H1 (cell line): ENCODE data around the gene RCC2. TPM values are rescaled to one million over a fixed set of nuclear protein-coding genes. Genes with fewer than 3 reads are reported as not detected.
A peak's percentile ranks its signal among the peaks of the same experiment; 100 is the strongest.

ENCODE experiments used
- CTCF ChIA-PET: fragments of 300-600 bp; sonication (Branson Sonifier 250); formaldehyde crosslinking; loops from one replicate; lab custom pipeline; 2021; ENCODE audit not compliant: partially characterized antibody; lab: Charles Lee
- POLR2A ChIA-PET: fragments of 300-600 bp; sonication (Branson Sonifier 250); formaldehyde crosslinking; loops from one replicate; lab custom pipeline; 2021; ENCODE audit warnings: inconsistent platforms; ENCODE audit not compliant: partially characterized antibody; lab: Charles Lee
- DNase-seq, 2 experiments: peaks; one replicate each; pipeline versions ENCODE4 v3.0.0 to v3.0.0-alpha.2; 2010 to 2022; ENCODE audit warnings: low spot score in 2 of 2, low read depth in 1 of 2, mixed read lengths in 1 of 2
- FAIRE-seq: peaks from 2 replicates; lab custom pipeline; 2011; peaks lifted over from hg19 to GRCh38; lab: Jason Lieb, UNC
- H2AFZ ChIP-seq: 2 replicates; pipeline ENCODE4 v1.8.1; 2012; ENCODE audit warnings: low read length, inconsistent platforms
- H2AK5ac ChIP-seq: 2 replicates; pipeline ENCODE4 v1.6.1; 2013; ENCODE audit warnings: low read depth, low read length
- H2BK120ac ChIP-seq: replicated peaks from 2 replicates; pipeline ENCODE3; 2013; ENCODE audit warnings: low read depth, low read length, inconsistent platforms
- H2BK12ac ChIP-seq: 2 replicates; pipeline ENCODE4 v1.6.1; 2013; ENCODE audit warnings: low read depth, low read length
- H2BK15ac ChIP-seq: 2 replicates; pipeline ENCODE4 v1.6.1; 2013; ENCODE audit warnings: low read length
- H2BK20ac ChIP-seq: 2 replicates; pipeline ENCODE4 v1.6.1; 2013; ENCODE audit warnings: low read length
- H2BK5ac ChIP-seq: 2 replicates; pipeline ENCODE4 v1.6.1; 2013; ENCODE audit warnings: low read depth, low read length
- H3K14ac ChIP-seq: 2 replicates; pipeline ENCODE4 v1.6.1; 2013; ENCODE audit warnings: inconsistent platforms; ENCODE audit not compliant: insufficient read length
- H3K18ac ChIP-seq: 2 replicates; pipeline ENCODE4 v1.6.1; 2013; ENCODE audit warnings: low read length; ENCODE audit errors: extremely low read depth
- H3K23ac ChIP-seq: 2 replicates; pipeline ENCODE4 v1.6.1; 2013; ENCODE audit warnings: inconsistent platforms; ENCODE audit not compliant: insufficient read length
- H3K23me2 ChIP-seq: 2 replicates; pipeline ENCODE4 v1.6.1; 2013; ENCODE audit warnings: low read depth, low read length
- H3K27ac ChIP-seq: 2 replicates; pipeline ENCODE4 v1.6.1; 2011; ENCODE audit warnings: low read depth, low read length, inconsistent platforms
- H3K27me3 ChIP-seq, 4 experiments: replicated peaks in 1 of 4; 1 replicate in 1 of 4; 2 replicates in 3 of 4; pipeline versions ENCODE4 v1.6.1 to v1.8.1; 2011 to 2013; ENCODE audit warnings: low read length in 3 of 4, mild to moderate bottlenecking in 3 of 4, inconsistent platforms in 2 of 4, mixed read lengths in 2 of 4, moderate library complexity in 1 of 4; ENCODE audit not compliant: control insufficient read depth in 3 of 4, insufficient read depth in 3 of 4; ENCODE audit errors: extremely low read depth in 1 of 4
- H3K36me3 ChIP-seq, 4 experiments: 2 replicates each; pipeline versions ENCODE4 v1.6.1 to v1.8.1; 2011 to 2013; ENCODE audit warnings: mild to moderate bottlenecking in 4 of 4, low read length in 3 of 4, moderate library complexity in 2 of 4, control low read depth in 1 of 4, inconsistent platforms in 1 of 4; ENCODE audit not compliant: insufficient read depth in 4 of 4, control insufficient read depth in 2 of 4
- H3K4ac ChIP-seq: replicated peaks from 2 replicates; pipeline ENCODE3; 2013; ENCODE audit warnings: low read length, low read depth, mixed read lengths, inconsistent platforms; ENCODE audit not compliant: insufficient read length
- H3K4me1 ChIP-seq, 4 experiments: replicated peaks in 1 of 4; 1 replicate in 1 of 4; 2 replicates in 3 of 4; pipeline versions ENCODE4 v1.6.1 to v1.8.1; 2011 to 2013; ENCODE audit warnings: low read length in 3 of 4, inconsistent platforms in 2 of 4, mixed read lengths in 1 of 4; ENCODE audit not compliant: insufficient read depth in 4 of 4, control insufficient read depth in 3 of 4
- H3K4me2 ChIP-seq, 2 experiments: 2 replicates each; pipeline versions ENCODE4 v1.6.1 to v1.8.1; 2011 to 2013; ENCODE audit warnings: low read depth in 2 of 2, low read length in 2 of 2, control low read depth in 1 of 2, inconsistent platforms in 1 of 2, mild to moderate bottlenecking in 1 of 2; ENCODE audit not compliant: insufficient read depth in 1 of 2
- H3K4me3 ChIP-seq, 4 experiments: fragments of 200-600, 300-600 bp in 1 of 4; sonication (generic), shearing (Covaris generic), sonication (Bioruptor Twin) in 1 of 4; 2 replicates each; pipeline versions ENCODE4 v1.5.1 to v1.8.1; 2011 to 2016; ENCODE audit warnings: low read length in 4 of 4, low read depth in 3 of 4, control low read depth in 2 of 4, inconsistent platforms in 2 of 4, mild to moderate bottlenecking in 2 of 4, mixed read lengths in 1 of 4, moderate library complexity in 1 of 4; ENCODE audit not compliant: insufficient read depth in 2 of 4; ENCODE audit errors: extremely low read depth in 1 of 4
- H3K56ac ChIP-seq: replicated peaks from 2 replicates; pipeline ENCODE3; 2013; ENCODE audit warnings: low read depth, mild to moderate bottlenecking, mixed read lengths, low read length, inconsistent platforms; ENCODE audit not compliant: insufficient read length
- H3K79me1 ChIP-seq: 2 replicates; pipeline ENCODE4 v1.6.1; 2013; ENCODE audit warnings: low read depth, low read length, control low read depth
- H3K79me2 ChIP-seq, 2 experiments: 2 replicates each; pipeline versions ENCODE4 v1.6.1 to v1.8.1; 2012 to 2013; ENCODE audit warnings: low read length in 2 of 2, mild to moderate bottlenecking in 2 of 2, inconsistent platforms in 1 of 2; ENCODE audit not compliant: insufficient read depth in 2 of 2, control insufficient read depth in 1 of 2
- H3K9ac ChIP-seq, 4 experiments: replicated peaks in 1 of 4; 1 replicate in 1 of 4; 2 replicates in 3 of 4; pipeline versions ENCODE4 v1.6.1 to v1.8.1; 2011 to 2013; ENCODE audit warnings: low read depth in 3 of 4, low read length in 3 of 4, control low read depth in 2 of 4, mild to moderate bottlenecking in 2 of 4, moderate library complexity in 2 of 4, inconsistent platforms in 1 of 4; ENCODE audit errors: extremely low read depth in 1 of 4
- H3K9me3 ChIP-seq, 2 experiments: 2 replicates each; pipeline versions ENCODE4 v1.6.1 to v1.8.1; 2012 to 2013; ENCODE audit warnings: mild to moderate bottlenecking in 2 of 2, moderate library complexity in 2 of 2, control low read depth in 1 of 2, inconsistent platforms in 1 of 2, low read depth in 1 of 2, low read length in 1 of 2, mixed read lengths in 1 of 2; ENCODE audit not compliant: insufficient read depth in 2 of 2
- H4K20me1 ChIP-seq, 2 experiments: replicated peaks in 1 of 2; 2 replicates each; pipeline versions ENCODE3 to v1.8.1; 2011 to 2013; ENCODE audit warnings: inconsistent platforms in 2 of 2, low read length in 2 of 2, mild to moderate bottlenecking in 1 of 2; ENCODE audit not compliant: insufficient read depth in 2 of 2, control insufficient read depth in 1 of 2
- H4K5ac ChIP-seq: 2 replicates; pipeline ENCODE4 v1.6.1; 2013; ENCODE audit warnings: low read length, low read depth, mixed read lengths, inconsistent platforms; ENCODE audit not compliant: insufficient read length
- H4K8ac ChIP-seq: 2 replicates; pipeline ENCODE4 v1.8.0; 2013; ENCODE audit warnings: mild to moderate bottlenecking, moderate library complexity, low read length, inconsistent platforms; ENCODE audit not compliant: insufficient read depth; ENCODE audit errors: extremely low read depth
- H4K91ac ChIP-seq: replicated peaks from 2 replicates; pipeline ENCODE3; 2013; ENCODE audit warnings: low read length, mixed read lengths, inconsistent platforms; ENCODE audit not compliant: insufficient read length
- ASH2L ChIP-seq: fragments of 200-600, 300-600 bp; sonication (generic); IDR thresholded peaks from one replicate; pipeline ENCODE4 v1.7.1; 2017; ENCODE audit warnings: low read length
- ATF2 ChIP-seq: IDR thresholded peaks from 2 replicates; pipeline ENCODE4 v1.6.1; 2012; ENCODE audit warnings: low read length, inconsistent platforms
- CTCF ChIP-seq, 3 experiments: IDR thresholded peaks; 1 replicate in 2 of 3; 2 replicates in 1 of 3; pipeline versions ENCODE4 v1.5.1 to v1.6.1; 2011; ENCODE audit warnings: low read length in 3 of 3, mild to moderate bottlenecking in 3 of 3, inconsistent platforms in 2 of 3, low read depth in 1 of 3, moderate library complexity in 1 of 3; ENCODE audit not compliant: insufficient read depth in 1 of 3; ENCODE audit errors: control extremely low read depth in 1 of 3
- GTF2F1 ChIP-seq: IDR thresholded peaks from 2 replicates; pipeline ENCODE4 v1.6.1; 2012; ENCODE audit warnings: low read depth, low read length, improper control_type of control experiment, borderline replicate concordance
- JUN ChIP-seq: IDR thresholded peaks from 2 replicates; pipeline ENCODE4 v1.6.1; 2011; ENCODE audit warnings: low read depth, mild to moderate bottlenecking, improper control_type of control experiment, low read length
- KDM1A ChIP-seq: fragments of 200-600, 300-600 bp; sonication (generic); IDR thresholded peaks from 2 replicates; pipeline ENCODE4 v1.7.1; 2016; ENCODE audit warnings: mild to moderate bottlenecking, low read length, borderline replicate concordance
- RAD21 ChIP-seq, 2 experiments: IDR thresholded peaks in 1 of 2; conservative IDR thresholded peaks in 1 of 2; 2 replicates each; pipeline ENCODE4 v1.6.1; 2011; ENCODE audit warnings: low read depth in 2 of 2, low read length in 2 of 2, improper control_type of control experiment in 1 of 2, inconsistent platforms in 1 of 2, mild to moderate bottlenecking in 1 of 2, moderate library complexity in 1 of 2
- SP4 ChIP-seq: IDR thresholded peaks from 2 replicates; pipeline ENCODE4 v1.6.1; 2012; ENCODE audit warnings: low read length, inconsistent platforms
- TAF7 ChIP-seq: optimal IDR thresholded peaks from 2 replicates; pipeline ENCODE3; 2011; ENCODE audit warnings: low read depth, mild to moderate bottlenecking, inconsistent platforms, low read length, moderate library complexity, borderline replicate concordance
- WGBS, 2 experiments: shearing (Covaris generic) in 1 of 2; methylation state at CpG; one replicate each; pipeline versions ENCODE4 v1.1.6 to v1.1.7; 2013 to 2015; ENCODE audit warnings: low lambda C conversion rate in 2 of 2, mixed read lengths in 2 of 2, inconsistent platforms in 1 of 2, low coverage in 1 of 2, missing lambda C conversion rate in 1 of 2; ENCODE audit not compliant: insufficient replicate concordance in 2 of 2, insufficient coverage in 1 of 2, insufficient read length in 1 of 2; ENCODE audit errors: extremely low coverage in 1 of 2, missing lambda C conversion rate in 1 of 2; 5-methylcytosine and 5-hydroxymethylcytosine counted together
- polyA plus RNA-seq, 7 experiments: library from polyadenylated mRNA; depleted of rRNA in 3 of 7; stranded (reverse) in 5 of 7; unstranded in 2 of 7; fragments of >200 nt in 5 of 7; fragments of 200-250 nt in 2 of 7; gene quantifications; 1 replicate in 5 of 7; 2 replicates in 1 of 7; 4 replicates in 1 of 7; pipeline versions ENCODE4 v1.2.1 to v1.2.3, GENCODE V29; 2011 to 2013; ENCODE audit warnings: missing spikeins in 2 of 7, mixed read lengths in 2 of 7
- total RNA-seq: library from RNA; stranded (reverse); fragmentation: NEBNext Ultra II Directional; extraction: Animal tissue kit (Norgen Biotek cat#: 25700); gene quantifications from 2 replicates; pipeline ENCODE4 v1.2.1, GENCODE V29; 2021

Gene RCC2
- total and polyA plus RNA-seq, 2 of the 8 experiments (the other 6 are each of a cell fraction or from before 2014, with no cell fraction given): 229 to 455 TPM

GRCh38 chr1:17370618-17371017 is 68.9 kb downstream of the RCC2 start:
- peaks cover 0 to 2% (median 0%) of the 10 kb centered on the region in 4 experiments; a peak in 1 of 7 replicates for H3K4me1 ChIP-seq
- no peaks in the 10 kb centered on the region for H3K79me2 ChIP-seq
- no peak overlapping the region; the same call in 1 of the 2 replicates for H2BK12ac ChIP-seq
- H3K4me3 ChIP-seq: no peak overlapping the region
- no peak overlapping the region for H3K56ac ChIP-seq
- H3K18ac ChIP-seq: no peak overlapping the region
- no peak overlapping the region for H2AFZ ChIP-seq
- no peak overlapping the region for H2AK5ac ChIP-seq
- no peak overlapping the region for H3K14ac ChIP-seq
- no peaks in the 10 kb centered on the region for H3K36me3 ChIP-seq
- no peak overlapping the region for H2BK15ac ChIP-seq
- no peaks in the 10 kb centered on the region for H3K23me2 ChIP-seq
- H4K91ac ChIP-seq: no peak overlapping the region
- H2BK20ac ChIP-seq: no peak overlapping the region
- H3K27me3 ChIP-seq: no peaks in the 10 kb centered on the region; a peak in 1 of 7 replicates
- no peaks in the 10 kb centered on the region for H3K79me1 ChIP-seq
- no peak overlapping the region for H3K9ac ChIP-seq
- no peak overlapping the region for H3K4ac ChIP-seq
- FAIRE-seq (peak; percentile 89), DNase-seq (no peak)
- no peaks in the 10 kb centered on the region for H3K9me3 ChIP-seq
- no peak overlapping the region for H4K5ac ChIP-seq
- no peak overlapping the region for H3K27ac ChIP-seq
- ChIA-PET POLR2A (interaction anchor here (0.6 to 1.7 kb wide), 4 partner anchors 8 to 671 kb away, joined by 3 to 4 read pairs (median 3); no protein-coding TSS in a partner anchor), CTCF (interaction anchor here (0.7 to 4.2 kb wide), 29 partner anchors 9 to 310 kb away, joined by 3 to 28 read pairs (median 5); no protein-coding TSS in a partner anchor)
- no peaks in the 10 kb centered on the region for H4K20me1 ChIP-seq
- no peak overlapping the region for H3K23ac ChIP-seq
- WGBS, 2 experiments: 75% methylated on average over 2 of the region's 2 CpGs; no CpG with 5 or more reads in 1 of the 2 experiments
- no peak overlapping the region for H2BK120ac ChIP-seq
- H2BK5ac ChIP-seq: no peak overlapping the region
- no peak overlapping the region for H3K4me2 ChIP-seq
- H4K8ac ChIP-seq: no peak overlapping the region; the same call in 1 of the 2 replicates
- TF ChIP-seq RAD21 (IDR thresholded peaks at IDR 0.05 in 1 of 2, conservative IDR thresholded peaks at IDR 0.05 in 1 of 2; ENCODE audit: low read depth in 2 of 2, low read length in 2 of 2): peak; percentile 53 to 64
- TF ChIP-seq JUN: no peak
- TF ChIP-seq TAF7: no peak
- peak; percentile 67; the same call in 1 of the 2 replicates for TF ChIP-seq KDM1A
- no peak for TF ChIP-seq GTF2F1
- no peak for TF ChIP-seq ATF2
- no peak for TF ChIP-seq SP4
- peak; percentile 53 to 78 (median 62) for TF ChIP-seq CTCF (IDR thresholded peaks at IDR 0.05; ENCODE audit: control extremely low read depth in 1 of 3, insufficient read depth in 1 of 3, low read depth in 1 of 3, low read length in 3 of 3)
- TF ChIP-seq ASH2L: no peak
